H1 (cell line): ENCODE measurements around the gene MYD88. TPM values are rescaled to one million over a fixed set of nuclear protein-coding genes. Genes with fewer than 3 reads are reported as not detected.
"Not testable (repeated sequence)": the region's sequence is repeated elsewhere in the genome, so short reads cannot be mapped to it uniquely, and the experiment has no call there.

Experiments
- CTCF ChIA-PET: fragments of 300-600 bp; sonication (Branson Sonifier 250); formaldehyde crosslinking; loops from one replicate; lab custom pipeline; 2021; ENCODE audit not compliant: partially characterized antibody; lab: Charles Lee
- POLR2A ChIA-PET: fragments of 300-600 bp; sonication (Branson Sonifier 250); formaldehyde crosslinking; loops from one replicate; lab custom pipeline; 2021; ENCODE audit warnings: inconsistent platforms; ENCODE audit not compliant: partially characterized antibody; lab: Charles Lee
- DNase-seq, 2 experiments: peaks; one replicate each; pipeline versions ENCODE4 v3.0.0 to v3.0.0-alpha.2; 2010 to 2022; ENCODE audit warnings: low spot score in 2 of 2, low read depth in 1 of 2, mixed read lengths in 1 of 2
- FAIRE-seq: peaks from 2 replicates; lab custom pipeline; 2011; peaks lifted over from hg19 to GRCh38; lab: Jason Lieb, UNC
- H2AFZ ChIP-seq: 2 replicates; pipeline ENCODE4 v1.8.1; 2012; ENCODE audit warnings: low read length, inconsistent platforms
- H2AK5ac ChIP-seq: 2 replicates; pipeline ENCODE4 v1.6.1; 2013; ENCODE audit warnings: low read depth, low read length
- H2BK120ac ChIP-seq: replicated peaks from 2 replicates; pipeline ENCODE3; 2013; ENCODE audit warnings: low read depth, low read length, inconsistent platforms
- H2BK12ac ChIP-seq: 2 replicates; pipeline ENCODE4 v1.6.1; 2013; ENCODE audit warnings: low read depth, low read length
- H2BK15ac ChIP-seq: 2 replicates; pipeline ENCODE4 v1.6.1; 2013; ENCODE audit warnings: low read length
- H2BK20ac ChIP-seq: 2 replicates; pipeline ENCODE4 v1.6.1; 2013; ENCODE audit warnings: low read length
- H2BK5ac ChIP-seq: 2 replicates; pipeline ENCODE4 v1.6.1; 2013; ENCODE audit warnings: low read depth, low read length
- H3K14ac ChIP-seq: 2 replicates; pipeline ENCODE4 v1.6.1; 2013; ENCODE audit warnings: inconsistent platforms; ENCODE audit not compliant: insufficient read length
- H3K18ac ChIP-seq: 2 replicates; pipeline ENCODE4 v1.6.1; 2013; ENCODE audit warnings: low read length; ENCODE audit errors: extremely low read depth
- H3K23ac ChIP-seq: 2 replicates; pipeline ENCODE4 v1.6.1; 2013; ENCODE audit warnings: inconsistent platforms; ENCODE audit not compliant: insufficient read length
- H3K23me2 ChIP-seq: 2 replicates; pipeline ENCODE4 v1.6.1; 2013; ENCODE audit warnings: low read depth, low read length
- H3K27ac ChIP-seq: 2 replicates; pipeline ENCODE4 v1.6.1; 2011; ENCODE audit warnings: low read depth, low read length, inconsistent platforms
- H3K27me3 ChIP-seq, 4 experiments: replicated peaks in 1 of 4; 1 replicate in 1 of 4; 2 replicates in 3 of 4; pipeline versions ENCODE4 v1.6.1 to v1.8.1; 2011 to 2013; ENCODE audit warnings: low read length in 3 of 4, mild to moderate bottlenecking in 3 of 4, inconsistent platforms in 2 of 4, mixed read lengths in 2 of 4, moderate library complexity in 1 of 4; ENCODE audit not compliant: control insufficient read depth in 3 of 4, insufficient read depth in 3 of 4; ENCODE audit errors: extremely low read depth in 1 of 4
- H3K36me3 ChIP-seq, 4 experiments: 2 replicates each; pipeline versions ENCODE4 v1.6.1 to v1.8.1; 2011 to 2013; ENCODE audit warnings: mild to moderate bottlenecking in 4 of 4, low read length in 3 of 4, moderate library complexity in 2 of 4, control low read depth in 1 of 4, inconsistent platforms in 1 of 4; ENCODE audit not compliant: insufficient read depth in 4 of 4, control insufficient read depth in 2 of 4
- H3K4ac ChIP-seq: replicated peaks from 2 replicates; pipeline ENCODE3; 2013; ENCODE audit warnings: low read length, low read depth, mixed read lengths, inconsistent platforms; ENCODE audit not compliant: insufficient read length
- H3K4me1 ChIP-seq, 4 experiments: replicated peaks in 1 of 4; 1 replicate in 1 of 4; 2 replicates in 3 of 4; pipeline versions ENCODE4 v1.6.1 to v1.8.1; 2011 to 2013; ENCODE audit warnings: low read length in 3 of 4, inconsistent platforms in 2 of 4, mixed read lengths in 1 of 4; ENCODE audit not compliant: insufficient read depth in 4 of 4, control insufficient read depth in 3 of 4
- H3K4me2 ChIP-seq, 2 experiments: 2 replicates each; pipeline versions ENCODE4 v1.6.1 to v1.8.1; 2011 to 2013; ENCODE audit warnings: low read depth in 2 of 2, low read length in 2 of 2, control low read depth in 1 of 2, inconsistent platforms in 1 of 2, mild to moderate bottlenecking in 1 of 2; ENCODE audit not compliant: insufficient read depth in 1 of 2
- H3K4me3 ChIP-seq, 4 experiments: fragments of 200-600, 300-600 bp in 1 of 4; sonication (generic), shearing (Covaris generic), sonication (Bioruptor Twin) in 1 of 4; 2 replicates each; pipeline versions ENCODE4 v1.5.1 to v1.8.1; 2011 to 2016; ENCODE audit warnings: low read length in 4 of 4, low read depth in 3 of 4, control low read depth in 2 of 4, inconsistent platforms in 2 of 4, mild to moderate bottlenecking in 2 of 4, mixed read lengths in 1 of 4, moderate library complexity in 1 of 4; ENCODE audit not compliant: insufficient read depth in 2 of 4; ENCODE audit errors: extremely low read depth in 1 of 4
- H3K56ac ChIP-seq: replicated peaks from 2 replicates; pipeline ENCODE3; 2013; ENCODE audit warnings: low read depth, mild to moderate bottlenecking, mixed read lengths, low read length, inconsistent platforms; ENCODE audit not compliant: insufficient read length
- H3K79me1 ChIP-seq: 2 replicates; pipeline ENCODE4 v1.6.1; 2013; ENCODE audit warnings: low read depth, low read length, control low read depth
- H3K79me2 ChIP-seq, 2 experiments: 2 replicates each; pipeline versions ENCODE4 v1.6.1 to v1.8.1; 2012 to 2013; ENCODE audit warnings: low read length in 2 of 2, mild to moderate bottlenecking in 2 of 2, inconsistent platforms in 1 of 2; ENCODE audit not compliant: insufficient read depth in 2 of 2, control insufficient read depth in 1 of 2
- H3K9ac ChIP-seq, 4 experiments: replicated peaks in 1 of 4; 1 replicate in 1 of 4; 2 replicates in 3 of 4; pipeline versions ENCODE4 v1.6.1 to v1.8.1; 2011 to 2013; ENCODE audit warnings: low read depth in 3 of 4, low read length in 3 of 4, control low read depth in 2 of 4, mild to moderate bottlenecking in 2 of 4, moderate library complexity in 2 of 4, inconsistent platforms in 1 of 4; ENCODE audit errors: extremely low read depth in 1 of 4
- H3K9me3 ChIP-seq, 2 experiments: 2 replicates each; pipeline versions ENCODE4 v1.6.1 to v1.8.1; 2012 to 2013; ENCODE audit warnings: mild to moderate bottlenecking in 2 of 2, moderate library complexity in 2 of 2, control low read depth in 1 of 2, inconsistent platforms in 1 of 2, low read depth in 1 of 2, low read length in 1 of 2, mixed read lengths in 1 of 2; ENCODE audit not compliant: insufficient read depth in 2 of 2
- H4K20me1 ChIP-seq, 2 experiments: replicated peaks in 1 of 2; 2 replicates each; pipeline versions ENCODE3 to v1.8.1; 2011 to 2013; ENCODE audit warnings: inconsistent platforms in 2 of 2, low read length in 2 of 2, mild to moderate bottlenecking in 1 of 2; ENCODE audit not compliant: insufficient read depth in 2 of 2, control insufficient read depth in 1 of 2
- H4K5ac ChIP-seq: 2 replicates; pipeline ENCODE4 v1.6.1; 2013; ENCODE audit warnings: low read length, low read depth, mixed read lengths, inconsistent platforms; ENCODE audit not compliant: insufficient read length
- H4K8ac ChIP-seq: 2 replicates; pipeline ENCODE4 v1.8.0; 2013; ENCODE audit warnings: mild to moderate bottlenecking, moderate library complexity, low read length, inconsistent platforms; ENCODE audit not compliant: insufficient read depth; ENCODE audit errors: extremely low read depth
- H4K91ac ChIP-seq: replicated peaks from 2 replicates; pipeline ENCODE3; 2013; ENCODE audit warnings: low read length, mixed read lengths, inconsistent platforms; ENCODE audit not compliant: insufficient read length
- EZH2 ChIP-seq: fragments of 200-600 bp; sonication (generic); IDR thresholded peaks from 2 replicates; pipeline ENCODE4 v1.7.1; 2012; ENCODE audit warnings: low read depth, mild to moderate bottlenecking, moderate library complexity, low read length, inconsistent platforms; ENCODE audit not compliant: severe bottlenecking
- HDAC6 ChIP-seq: IDR thresholded peaks from one replicate; pipeline ENCODE4 v1.7.1; 2012; ENCODE audit warnings: low read depth, mild to moderate bottlenecking, inconsistent platforms, low read length, moderate library complexity
- PHF8 ChIP-seq: fragments of 200-600 bp; sonication (generic); conservative IDR thresholded peaks from 2 replicates; pipeline ENCODE4 v1.7.1; 2012; ENCODE audit warnings: low read depth, mild to moderate bottlenecking, inconsistent platforms, low read length, moderate library complexity
- POU5F1 ChIP-seq: IDR thresholded peaks from 2 replicates; pipeline ENCODE4 v1.6.1; 2011; ENCODE audit warnings: low read depth, mild to moderate bottlenecking, low read length, moderate library complexity
- WGBS, 2 experiments: shearing (Covaris generic) in 1 of 2; methylation state at CpG; one replicate each; pipeline versions ENCODE4 v1.1.6 to v1.1.7; 2013 to 2015; ENCODE audit warnings: low lambda C conversion rate in 2 of 2, mixed read lengths in 2 of 2, inconsistent platforms in 1 of 2, low coverage in 1 of 2, missing lambda C conversion rate in 1 of 2; ENCODE audit not compliant: insufficient replicate concordance in 2 of 2, insufficient coverage in 1 of 2, insufficient read length in 1 of 2; ENCODE audit errors: extremely low coverage in 1 of 2, missing lambda C conversion rate in 1 of 2; 5-methylcytosine and 5-hydroxymethylcytosine counted together
- polyA plus RNA-seq, 7 experiments: library from polyadenylated mRNA; depleted of rRNA in 3 of 7; stranded (reverse) in 5 of 7; unstranded in 2 of 7; fragments of >200 nt in 5 of 7; fragments of 200-250 nt in 2 of 7; gene quantifications; 1 replicate in 5 of 7; 2 replicates in 1 of 7; 4 replicates in 1 of 7; pipeline versions ENCODE4 v1.2.1 to v1.2.3, GENCODE V29; 2011 to 2013; ENCODE audit warnings: missing spikeins in 2 of 7, mixed read lengths in 2 of 7
- total RNA-seq: library from RNA; stranded (reverse); fragmentation: NEBNext Ultra II Directional; extraction: Animal tissue kit (Norgen Biotek cat#: 25700); gene quantifications from 2 replicates; pipeline ENCODE4 v1.2.1, GENCODE V29; 2021
- TF ChIP-seq, protein P1 (sequence below): IDR thresholded peaks from 2 replicates; pipeline ENCODE4 v1.6.1; 2011; ENCODE audit warnings: low read depth, mild to moderate bottlenecking, low read length; ENCODE audit not compliant: insufficient read depth

The MYD88 gene
- total and polyA plus RNA-seq, 2 of the 8 experiments (the other 6 are each of a cell fraction or from before 2014, with no cell fraction given), result 22.1 to 22.5 TPM

DNA sequence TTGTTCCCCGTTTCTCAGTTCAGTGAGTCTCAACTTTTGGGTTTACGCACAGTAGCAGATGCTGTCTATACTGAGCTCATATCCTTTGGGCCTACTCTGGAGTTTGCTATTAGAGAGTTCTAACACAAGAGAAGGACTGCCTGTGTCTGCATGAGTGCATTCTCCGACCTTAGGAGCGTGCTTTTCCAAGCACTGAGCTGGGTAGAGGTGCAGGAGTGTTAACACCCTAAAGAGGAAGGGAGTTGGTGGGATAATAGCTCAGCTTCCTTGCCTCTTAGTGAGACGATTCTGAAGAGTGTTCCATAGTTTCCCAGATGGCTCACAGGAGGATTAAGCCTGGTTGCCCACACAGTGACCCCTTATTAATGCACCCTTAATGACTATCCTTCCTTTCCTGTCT lies 20.0 kb downstream of the MYD88 start (continued):
- no peak for TF ChIP-seq HDAC6
- no peak for TF ChIP-seq PHF8
- TF ChIP-seq POU5F1, result no peak
- TF ChIP-seq EZH2, result no peak
- TF ChIP-seq, protein P1, sequence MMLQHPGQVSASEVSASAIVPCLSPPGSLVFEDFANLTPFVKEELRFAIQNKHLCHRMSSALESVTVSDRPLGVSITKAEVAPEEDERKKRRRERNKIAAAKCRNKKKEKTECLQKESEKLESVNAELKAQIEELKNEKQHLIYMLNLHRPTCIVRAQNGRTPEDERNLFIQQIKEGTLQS, result no peak

DNA sequence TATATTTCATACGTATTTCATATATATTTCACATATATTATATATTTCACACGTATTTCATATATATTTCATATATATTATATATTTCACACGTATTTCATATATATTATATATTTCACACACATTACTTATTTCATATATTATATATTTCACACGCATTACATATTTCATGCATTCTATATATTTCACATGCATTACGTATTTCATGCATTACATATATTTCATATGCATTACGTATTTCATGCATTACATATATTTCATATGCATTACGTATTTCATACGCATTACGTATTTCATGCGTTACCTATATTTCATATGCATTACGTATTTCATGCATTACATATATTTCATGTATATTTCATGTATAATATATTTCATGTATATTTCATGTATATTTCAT lies 22.2 kb downstream of the MYD88 start:
- H2AK5ac ChIP-seq, H3K14ac ChIP-seq, CTCF ChIA-PET, H3K79me2 ChIP-seq, H3K27me3 ChIP-seq, H3K4ac ChIP-seq, H3K79me1 ChIP-seq, H3K4me2 ChIP-seq, FAIRE-seq, H3K56ac ChIP-seq, H3K23ac ChIP-seq, POLR2A ChIA-PET, H3K4me3 ChIP-seq, DNase-seq, H2BK5ac ChIP-seq, H2BK15ac ChIP-seq, H3K27ac ChIP-seq, H3K23me2 ChIP-seq, H3K18ac ChIP-seq, H4K5ac ChIP-seq, H3K4me1 ChIP-seq, H3K9ac ChIP-seq, H2BK120ac ChIP-seq, H4K8ac ChIP-seq, H4K91ac ChIP-seq, H2AFZ ChIP-seq, H4K20me1 ChIP-seq, H3K9me3 ChIP-seq, H2BK20ac ChIP-seq, H2BK12ac ChIP-seq, H3K36me3 ChIP-seq: not testable (repeated sequence)
- 94 to 100% methylated on average over 2 to 11 of the region's 11 CpGs for WGBS, 2 experiments
